ENCODE measurements around the gene RRP7A.
"Not testable (repeated sequence)": the region's sequence is repeated elsewhere in the genome, so short reads cannot be mapped to it uniquely, and the experiment has no call there.

Gene RRP7A, protein sequence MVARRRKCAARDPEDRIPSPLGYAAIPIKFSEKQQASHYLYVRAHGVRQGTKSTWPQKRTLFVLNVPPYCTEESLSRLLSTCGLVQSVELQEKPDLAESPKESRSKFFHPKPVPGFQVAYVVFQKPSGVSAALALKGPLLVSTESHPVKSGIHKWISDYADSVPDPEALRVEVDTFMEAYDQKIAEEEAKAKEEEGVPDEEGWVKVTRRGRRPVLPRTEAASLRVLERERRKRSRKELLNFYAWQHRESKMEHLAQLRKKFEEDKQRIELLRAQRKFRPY

DNA sequence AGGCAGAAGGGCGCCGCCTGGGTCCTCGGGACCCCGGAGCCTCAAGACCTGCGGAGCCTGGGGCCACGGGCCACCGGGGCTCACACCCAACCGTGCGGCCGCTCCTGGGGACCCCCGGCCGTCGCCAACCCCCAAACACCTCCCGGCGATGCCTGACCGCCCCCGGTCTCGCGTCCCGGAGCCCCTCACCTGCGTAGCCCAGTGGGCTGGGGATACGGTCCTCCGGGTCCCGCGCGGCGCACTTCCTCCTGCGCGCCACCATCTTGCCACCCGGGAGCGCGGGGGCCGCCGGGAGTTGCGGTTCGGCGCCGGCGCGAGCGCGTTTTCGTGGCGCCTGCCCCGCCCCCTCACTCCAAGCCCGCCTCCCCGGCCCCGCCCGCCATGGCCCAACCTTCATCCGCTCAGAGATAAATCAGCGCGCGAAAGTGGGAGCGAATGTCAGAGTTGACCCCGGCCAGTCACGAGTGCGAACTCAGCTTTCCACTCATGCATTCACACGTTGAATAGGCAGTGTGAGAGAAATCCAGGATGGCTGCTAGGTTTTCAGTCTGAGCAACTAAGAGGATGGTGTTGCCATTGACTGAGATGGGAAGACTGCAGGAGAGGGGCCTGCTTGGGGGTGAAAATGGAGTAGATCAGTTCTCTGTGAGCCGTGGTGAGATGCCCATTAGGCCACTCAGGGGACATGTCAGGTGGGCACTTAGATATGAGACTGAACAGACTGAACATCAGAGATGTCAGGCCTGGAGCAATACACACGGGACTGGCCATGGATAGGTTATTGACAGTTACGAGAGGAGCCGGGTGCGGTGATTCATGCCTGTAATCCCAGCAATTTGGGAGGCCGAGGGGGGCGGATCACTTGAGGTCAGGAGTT lies at the start of gene RRP7A:
RRP7A (minus strand) TSS at position 272 of the 877 bp plus-strand sequence; CDS start at position 262, 10 bp downstream.
- DNase-seq = peak; percentile 11

DNA sequence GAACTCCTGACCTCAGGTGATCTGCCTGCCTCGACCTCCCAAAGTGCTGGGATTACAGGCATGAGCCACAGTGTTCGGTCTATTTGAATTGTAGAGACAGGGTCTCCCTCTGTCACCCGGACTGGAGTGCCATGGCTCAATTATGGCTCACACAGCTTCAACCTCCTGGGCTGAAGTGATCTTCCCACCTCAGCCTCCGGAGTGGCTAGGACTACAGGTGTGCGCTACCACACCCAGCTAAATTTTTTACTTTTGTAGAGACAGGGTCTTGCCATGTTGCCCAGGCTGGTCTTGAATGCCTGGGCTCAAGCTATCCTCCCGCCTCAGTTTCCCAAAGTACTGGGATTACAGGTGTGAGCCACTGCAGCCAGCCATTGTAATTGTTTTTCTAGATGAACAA lies 48.4 kb upstream of the RRP7A start:
- DNase-seq = not testable (repeated sequence)

DNA sequence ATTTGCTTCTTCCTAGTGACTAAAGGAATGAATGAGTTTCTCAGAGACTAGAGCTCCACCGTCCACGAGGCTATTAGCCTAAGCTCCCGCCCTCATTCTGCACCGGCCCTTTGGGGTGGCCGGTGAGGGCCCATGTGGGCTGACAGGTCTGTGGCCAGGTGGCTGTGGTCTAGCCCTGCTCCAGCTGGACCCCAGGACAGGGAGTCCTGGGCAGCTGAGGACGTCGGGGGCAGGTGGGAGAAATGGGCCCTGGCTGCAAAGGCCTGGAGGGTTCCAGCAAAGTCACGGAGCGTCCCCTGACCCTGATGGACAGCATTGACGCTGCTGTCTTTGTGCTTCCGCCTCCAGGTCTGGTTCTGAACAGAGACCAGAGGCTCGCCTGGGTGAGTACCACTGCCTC lies 46.4 kb upstream of the RRP7A start:
- DNase-seq = no peak

DNA sequence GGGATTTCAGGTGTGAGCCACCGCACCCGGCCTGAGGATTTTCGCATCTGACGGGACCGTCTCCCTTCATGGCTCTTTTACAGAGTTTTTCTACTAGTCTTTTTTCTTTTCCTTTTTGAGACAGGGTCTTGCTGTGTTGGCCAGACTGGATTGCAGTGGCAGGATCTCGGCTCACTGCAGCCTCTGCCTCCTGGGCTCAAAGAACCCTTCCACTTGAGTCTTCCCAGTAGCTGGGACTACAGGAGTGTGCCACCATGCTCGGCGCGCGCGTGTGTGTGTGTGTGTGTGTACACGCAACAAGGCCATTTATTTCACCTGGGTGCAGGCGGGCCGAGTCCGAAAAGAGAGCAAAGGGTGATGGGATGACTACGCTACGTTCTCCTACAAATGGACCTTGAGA lies 45.1 kb upstream of the RRP7A start:
- DNase-seq = no peak

DNA sequence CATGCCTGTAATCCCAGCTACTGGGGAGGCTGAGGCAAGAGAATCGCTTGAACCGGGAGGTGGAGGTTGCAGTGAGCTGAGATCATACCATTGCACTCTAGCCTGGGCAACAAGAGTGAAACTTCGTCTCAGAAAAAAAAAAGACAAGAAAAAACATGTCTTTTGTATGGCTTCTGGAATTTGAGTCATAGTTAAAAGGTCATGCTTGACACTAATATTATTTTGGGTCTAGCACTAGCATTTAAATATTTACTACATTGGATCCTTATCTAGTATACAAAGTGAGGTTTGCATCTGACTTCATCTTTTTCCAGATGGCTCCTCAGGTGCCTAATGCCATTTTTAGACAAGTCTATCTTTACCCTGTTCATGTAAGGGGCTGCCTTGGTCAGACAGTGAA lies 44.3 kb upstream of the RRP7A start:
- DNase-seq = not testable (repeated sequence)

DNA sequence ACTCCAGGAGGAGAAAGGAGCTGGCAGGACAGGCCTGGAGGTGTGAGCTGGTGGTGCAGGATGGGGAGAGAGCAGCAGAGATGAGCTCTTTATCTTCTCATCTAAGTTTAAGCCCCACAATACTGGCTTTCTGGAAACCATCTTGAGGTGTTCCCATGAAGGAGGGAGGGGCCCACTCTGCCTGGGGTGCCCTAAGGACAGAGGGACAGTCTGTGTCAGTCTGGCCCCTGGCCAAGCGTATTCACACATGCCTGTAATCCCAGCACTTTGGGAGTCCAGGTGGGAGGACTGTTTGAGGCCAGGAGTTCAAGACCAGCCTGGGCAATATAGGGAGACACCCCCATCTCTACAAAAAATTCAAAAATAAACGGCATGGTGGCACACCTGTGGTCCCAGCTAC lies 43.1 kb upstream of the RRP7A start:
- DNase-seq = no peak

DNA sequence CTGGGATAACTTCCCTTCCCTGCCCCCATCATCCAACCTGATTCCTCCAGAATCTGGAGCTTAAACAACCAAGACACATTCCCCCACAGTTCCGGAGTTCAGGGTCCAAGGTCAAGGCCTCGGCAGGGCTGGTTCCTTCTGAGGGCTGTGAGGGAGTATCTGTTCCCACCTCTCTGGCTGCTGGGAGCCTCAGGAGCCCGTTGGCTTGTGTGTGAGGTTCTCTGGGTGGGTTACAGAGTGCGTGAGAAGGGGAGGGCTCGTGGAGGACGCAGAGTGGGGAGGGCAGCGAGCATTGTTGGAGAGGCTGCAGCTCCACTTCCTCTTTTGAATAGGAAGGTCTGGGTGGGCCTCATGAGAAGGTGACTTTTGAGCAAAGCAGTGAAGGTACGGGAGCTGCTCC lies 42.7 kb upstream of the RRP7A start:
- no peak for DNase-seq

DNA sequence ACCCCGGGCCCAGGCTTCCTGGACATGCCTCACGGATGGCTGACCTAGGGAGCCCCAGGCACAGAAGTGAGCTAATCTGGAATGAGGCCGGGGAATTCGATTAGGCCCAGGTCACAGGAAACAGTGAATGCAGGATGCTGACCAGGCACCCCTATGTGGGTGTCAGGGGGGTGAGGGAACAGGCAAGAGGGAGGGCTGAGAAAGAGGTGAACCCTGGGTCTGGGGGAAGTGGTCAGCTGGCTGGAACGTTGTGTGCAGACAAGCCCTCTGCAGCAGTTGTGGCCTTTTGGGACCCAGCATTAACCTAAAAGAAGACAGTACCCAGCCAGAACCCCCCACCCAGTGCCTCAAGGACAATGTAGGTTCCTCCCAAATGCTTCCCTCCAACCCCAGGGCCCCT lies 42.3 kb upstream of the RRP7A start:
- DNase-seq = no peak

DNA sequence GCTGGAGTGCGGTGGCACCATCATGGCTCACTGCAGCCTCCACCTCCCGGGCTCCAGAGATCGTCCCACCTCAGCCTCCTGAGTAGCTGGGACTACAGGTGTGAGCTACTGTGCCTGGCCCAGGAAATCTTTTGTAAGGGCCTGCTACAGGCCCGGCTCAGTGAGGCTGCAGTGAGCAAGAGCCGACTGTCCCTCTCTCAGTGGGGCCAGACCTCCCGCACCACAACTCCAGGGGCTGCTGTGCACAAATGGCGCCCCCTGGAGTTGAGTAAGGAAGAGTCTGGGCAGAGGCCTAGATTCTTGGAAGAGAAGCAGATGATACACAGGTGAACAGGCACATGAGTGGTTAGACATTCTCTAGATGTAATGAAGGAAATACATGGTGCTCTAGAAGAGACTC lies 41.2 kb upstream of the RRP7A start:
- DNase-seq = no peak

DNA sequence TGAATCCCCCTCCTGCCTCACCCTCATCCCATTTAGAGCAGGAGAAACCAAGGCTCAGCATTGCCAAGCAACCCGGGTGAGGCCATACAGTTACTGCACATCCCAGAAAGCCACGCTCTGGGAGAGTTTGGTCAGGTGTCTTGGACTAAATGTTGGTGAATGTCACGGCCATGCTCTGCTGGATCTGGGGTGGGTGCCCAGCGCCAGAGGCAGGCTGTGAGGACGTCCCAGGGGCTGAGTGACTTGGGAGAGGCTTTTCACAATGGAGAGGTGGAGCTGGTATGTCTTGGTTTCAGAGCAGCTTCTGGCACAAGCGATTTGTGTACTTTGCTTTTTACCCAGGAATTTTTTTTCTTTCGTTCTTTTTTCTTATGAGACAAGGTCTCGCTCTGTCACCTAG lies 40.8 kb upstream of the RRP7A start:
- DNase-seq = no peak

DNA sequence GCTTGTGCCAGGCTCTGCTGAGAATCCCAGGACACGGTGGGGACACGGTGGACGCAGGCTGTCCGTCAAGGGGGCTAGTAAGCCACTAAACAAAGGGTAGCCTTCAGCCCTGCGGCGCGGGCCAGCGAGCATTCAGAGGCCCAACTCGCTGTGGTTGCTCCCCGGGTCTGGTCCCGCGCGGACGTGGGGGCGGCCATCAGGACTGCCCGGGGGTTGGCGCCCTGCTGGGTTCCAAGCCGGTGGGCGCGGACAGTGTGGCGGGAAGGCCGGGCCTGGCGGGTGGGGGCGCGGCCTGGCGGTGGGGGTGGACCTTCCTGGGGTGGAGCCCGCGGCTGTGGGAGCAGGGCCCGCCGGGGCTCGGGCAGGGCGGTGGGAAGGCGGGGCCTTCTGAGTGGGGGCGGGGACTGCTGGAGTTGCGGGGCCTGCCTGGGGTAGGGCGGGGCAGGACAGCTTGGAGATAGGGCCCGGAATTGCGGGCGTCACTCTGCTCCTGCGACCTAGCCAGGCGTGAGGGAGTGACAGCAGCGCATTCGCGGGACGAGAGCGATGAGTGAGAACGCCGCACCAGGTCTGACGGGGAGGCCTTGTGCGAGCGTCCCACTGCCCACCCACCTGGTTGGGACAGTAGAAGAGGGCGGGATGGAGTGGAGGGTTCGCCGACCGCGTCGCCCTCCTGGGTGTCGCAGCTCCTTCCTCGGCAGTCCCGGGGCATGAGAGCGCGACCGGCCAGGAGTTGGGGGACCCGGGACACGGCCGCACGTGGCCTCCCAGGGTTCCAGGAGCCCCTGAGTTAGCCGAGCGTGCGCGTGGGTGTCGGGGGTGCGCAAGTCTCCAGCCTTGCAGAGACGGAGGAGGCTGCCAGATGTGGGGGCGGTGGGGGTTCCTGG lies 34.1 kb upstream of the RRP7A start, which contains the start of gene SERHL2:
SERHL2 (plus strand) TSS at position 482 of the 887 bp plus-strand sequence; CDS start at position 547, 65 bp downstream.
- DNase-seq = peak; percentile 46

DNA sequence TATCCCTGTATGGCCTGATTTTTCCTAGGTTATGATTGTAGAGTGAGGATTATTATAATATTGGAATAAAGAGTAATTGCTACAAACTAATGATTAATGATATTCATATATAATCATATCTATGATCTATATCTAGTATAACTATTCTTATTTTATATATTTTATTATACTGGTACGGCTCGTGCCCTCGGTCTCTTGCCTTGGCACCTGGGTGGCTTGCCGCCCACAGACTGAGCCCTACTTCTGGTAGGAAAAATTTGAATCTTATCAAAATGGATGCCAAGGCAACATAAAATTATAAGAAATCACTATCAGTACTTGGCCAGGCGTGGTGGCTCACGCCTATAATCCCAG lies 32.7 kb upstream of the RRP7A start:
- DNase-seq = not testable (repeated sequence)

DNA sequence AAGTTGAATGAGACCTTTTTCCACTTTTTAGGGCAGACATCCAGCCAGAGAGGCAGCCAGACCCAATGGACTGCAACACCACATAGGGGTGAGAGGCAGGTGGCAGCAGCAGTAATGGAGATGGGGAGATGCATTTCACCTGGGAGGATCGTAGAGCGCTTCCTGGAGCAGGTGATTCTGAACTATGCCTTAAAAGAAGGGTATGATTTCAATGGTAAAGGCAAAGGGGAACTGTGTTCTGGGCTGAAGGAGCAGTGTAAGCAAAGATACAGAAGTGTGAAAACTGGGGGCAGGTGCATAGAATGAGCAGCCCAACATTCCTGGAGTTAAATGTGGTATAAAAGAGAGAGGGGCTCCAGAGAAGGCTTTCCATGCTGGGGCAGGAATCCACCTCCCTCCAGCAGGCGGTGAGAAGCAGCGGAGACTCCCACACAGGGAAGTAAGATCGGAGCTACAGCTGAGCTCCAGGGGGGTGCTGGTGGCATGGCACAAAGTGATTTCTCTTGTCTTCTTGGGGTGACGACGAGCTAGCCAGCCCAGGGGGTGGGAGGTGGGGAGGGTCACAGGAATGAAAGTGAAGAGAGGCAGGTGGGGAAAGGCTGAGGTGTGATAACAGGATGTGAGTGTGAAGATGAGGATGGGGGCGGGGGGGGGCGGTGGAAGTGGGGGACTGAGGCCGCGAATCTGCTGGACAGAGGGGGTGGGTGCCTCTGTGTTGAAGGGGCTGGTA lies 29.9 kb upstream of the RRP7A start:
- DNase-seq = no peak

DNA sequence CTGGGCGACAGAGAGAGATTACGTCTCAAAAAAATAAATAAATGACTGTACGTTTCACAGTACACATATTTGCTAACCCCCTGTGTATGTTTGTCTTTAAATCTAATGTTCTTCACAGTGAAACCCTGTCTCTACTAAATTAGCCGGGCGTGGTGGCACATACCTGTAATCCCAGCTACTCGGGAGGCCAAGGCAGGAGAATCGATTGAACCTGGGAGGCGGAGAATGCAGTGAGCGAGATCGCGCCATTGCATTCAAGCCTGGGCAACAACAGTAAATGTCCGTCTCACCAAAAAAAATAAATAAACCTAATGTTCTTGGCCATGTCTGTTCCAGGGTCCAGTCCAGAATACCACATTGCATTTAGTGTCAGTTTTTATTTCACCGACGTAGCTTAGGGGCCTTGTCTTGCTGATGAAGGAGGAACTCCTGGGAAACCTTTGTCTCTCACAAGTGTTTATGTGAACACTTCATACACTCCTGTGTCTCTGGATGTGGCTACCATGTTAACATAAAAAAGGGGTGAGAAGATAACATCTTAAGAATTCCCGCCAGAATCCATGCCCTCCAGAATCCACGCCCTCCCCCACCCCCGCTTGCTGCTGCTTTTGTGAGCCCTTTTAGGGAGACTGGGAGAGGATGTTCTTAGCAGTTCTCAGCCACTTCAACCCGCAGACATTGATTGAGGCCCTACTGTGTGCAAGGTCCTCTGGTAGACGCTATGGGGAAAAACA lies 29.2 kb upstream of the RRP7A start:
- DNase-seq = no peak

DNA sequence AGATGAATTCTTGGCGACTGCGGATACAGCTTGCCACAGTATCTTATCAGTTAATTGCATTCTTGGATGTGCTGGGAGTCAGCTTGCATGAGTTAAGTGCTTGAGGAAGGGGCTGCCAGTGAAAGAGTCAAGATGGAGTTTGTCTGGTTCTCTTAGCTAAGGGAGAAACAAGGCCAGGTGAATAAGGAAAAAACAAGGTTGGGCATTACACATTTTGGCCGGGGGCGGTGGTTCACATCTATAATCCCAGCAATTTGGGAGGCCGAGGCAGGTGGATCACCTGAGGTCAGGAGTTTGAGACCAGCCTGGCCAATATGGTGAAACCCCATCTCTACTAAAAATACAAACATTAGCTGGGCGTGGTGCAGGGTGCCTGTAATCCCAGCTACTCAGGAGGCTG lies 28.5 kb upstream of the RRP7A start:
- not testable (repeated sequence) for DNase-seq

DNA sequence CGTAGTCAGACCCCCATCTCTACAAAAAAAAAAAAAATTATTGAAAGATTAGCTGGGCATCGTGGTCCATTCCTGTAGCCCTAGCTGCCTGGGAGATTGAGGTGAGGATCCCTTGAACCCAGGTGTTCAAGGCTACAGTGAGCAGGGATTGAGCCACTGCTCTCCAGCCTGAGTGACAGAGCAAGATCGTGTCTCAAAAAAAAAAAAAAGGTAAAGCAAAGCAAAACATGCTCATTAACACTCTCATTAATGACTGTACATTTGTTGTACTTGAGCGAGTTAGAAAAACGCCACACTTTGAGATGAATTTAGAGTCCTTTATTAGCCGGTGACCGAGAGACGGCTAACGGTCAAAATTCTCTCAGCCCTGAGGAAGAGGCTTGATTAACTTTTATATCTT lies 28.0 kb upstream of the RRP7A start:
- DNase-seq = no peak

DNA sequence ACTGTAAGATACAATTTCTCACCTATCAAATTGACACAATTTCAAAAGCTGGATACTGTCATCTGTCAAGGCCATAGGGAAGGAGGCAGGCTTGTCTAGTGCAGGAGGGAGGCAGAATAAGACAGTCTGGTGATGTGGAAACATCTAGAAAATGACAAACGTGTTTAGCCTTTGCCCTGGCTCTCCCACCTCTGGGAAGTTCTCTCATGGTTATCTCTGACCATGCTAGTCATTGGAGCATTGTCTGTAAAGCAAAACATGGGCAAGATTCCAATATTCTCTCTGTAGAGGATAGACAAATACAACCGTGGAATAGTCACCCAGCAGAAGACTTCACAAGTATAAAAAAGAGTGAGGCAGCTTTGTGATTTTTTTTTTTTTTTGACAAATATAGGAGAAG lies 25.1 kb upstream of the RRP7A start:
- DNase-seq = no peak

DNA sequence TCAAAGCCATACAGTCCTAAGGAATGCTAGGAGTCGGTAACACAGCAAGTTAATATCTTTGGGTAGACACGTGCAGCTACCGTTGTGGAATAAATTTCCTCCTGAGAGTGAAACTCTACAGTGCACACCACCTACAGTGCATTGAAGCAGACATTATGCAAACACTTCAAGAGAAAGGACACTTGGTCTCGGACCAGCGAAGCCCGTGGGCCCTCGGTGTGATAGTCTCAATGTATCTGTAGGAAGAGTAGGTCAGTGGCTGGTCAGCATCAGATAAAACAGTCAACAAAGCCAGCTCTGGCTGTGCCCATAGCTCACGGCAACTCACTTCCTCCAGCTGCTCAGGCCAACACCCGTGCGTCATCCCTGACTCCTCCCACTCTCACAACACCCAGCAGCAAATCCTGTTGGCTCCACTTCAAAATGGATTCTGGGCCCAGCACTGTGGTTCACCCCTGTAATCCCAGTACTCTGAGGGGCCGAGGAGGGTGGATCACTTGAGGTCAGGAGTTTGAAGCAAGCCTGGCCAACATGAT lies 19.7 kb upstream of the RRP7A start:
- DNase-seq = not testable (repeated sequence)

DNA sequence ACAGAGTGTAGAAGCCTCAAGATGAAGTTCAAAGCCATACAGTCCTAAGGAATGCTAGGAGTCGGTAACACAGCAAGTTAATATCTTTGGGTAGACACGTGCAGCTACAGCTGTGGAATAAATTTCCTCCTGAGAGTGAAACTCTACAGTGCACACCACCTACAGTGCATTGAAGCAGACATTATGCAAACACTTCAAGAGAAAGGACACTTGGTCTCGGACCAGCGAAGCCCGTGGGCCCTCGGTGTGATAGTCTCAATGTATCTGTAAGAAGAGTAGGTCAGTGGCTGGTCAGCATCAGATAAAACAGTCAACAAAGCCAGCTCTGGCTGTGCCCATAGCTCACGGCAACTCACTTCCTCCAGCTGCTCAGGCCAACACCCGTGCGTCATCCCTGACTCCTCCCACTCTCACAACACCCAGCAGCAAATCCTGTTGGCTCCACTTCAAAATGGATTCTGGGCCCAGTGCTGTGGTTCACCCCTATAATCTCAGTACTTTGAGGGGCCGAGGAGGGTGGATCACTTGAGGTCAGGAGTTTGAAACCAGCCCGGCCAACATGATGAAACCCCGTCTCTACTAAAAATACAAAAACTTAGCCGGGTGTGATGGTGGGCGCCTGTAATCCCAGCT lies 17.7 kb upstream of the RRP7A start:
- not testable (repeated sequence) for DNase-seq

DNA sequence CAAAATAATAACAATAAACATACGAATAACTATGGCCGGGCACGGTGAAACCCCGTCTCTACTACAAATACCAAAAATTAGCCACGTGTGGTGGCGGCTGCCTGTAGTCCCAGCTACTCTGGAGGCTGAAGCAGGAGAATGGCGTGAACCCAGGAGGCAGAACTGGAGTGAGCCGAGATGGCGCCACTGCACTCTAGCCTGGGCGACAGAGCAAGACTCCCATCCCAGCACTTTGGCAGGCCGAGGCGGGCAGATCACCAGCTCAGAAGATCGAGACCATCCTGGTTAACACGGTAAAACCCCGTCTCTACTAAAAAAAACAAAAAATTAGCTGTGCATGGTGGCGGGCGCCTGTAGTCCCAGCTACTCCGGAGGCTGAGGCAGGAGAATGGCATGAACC lies 17.0 kb upstream of the RRP7A start:
- not testable (repeated sequence) for DNase-seq

DNA sequence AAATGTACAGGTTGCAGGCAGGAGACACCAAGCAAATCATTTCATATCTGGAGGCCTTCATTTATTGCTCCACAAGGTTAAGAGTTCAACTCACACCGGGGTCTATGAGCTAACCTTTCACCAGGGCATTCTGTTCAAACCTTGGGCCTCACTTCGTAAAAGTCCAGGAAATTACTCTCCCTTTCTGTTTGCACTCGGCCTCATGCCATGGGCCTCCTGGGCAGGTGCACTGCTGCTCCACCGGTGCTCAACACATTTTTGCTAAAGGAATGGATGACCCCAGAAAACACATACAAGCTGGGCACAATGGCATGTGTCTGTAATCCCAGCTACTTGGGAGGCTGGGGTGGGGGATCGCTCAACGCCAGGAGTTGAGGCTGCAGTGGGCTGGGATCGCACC lies 16.6 kb upstream of the RRP7A start:
- no peak for DNase-seq

Measured in NCI-H748 treated with DMSO at 0.1 percent for 48 hours (cell line).